Measurements from ENCODE around the gene NLRP14.

NLRP14 gene

GRCh38 chr11:7020183-7020917 is at the start of gene NLRP14, which contains the start of gene ZNF214:
Gene NLRP14 (plus strand): TSS chr11:7020479. CDS start chr11:7038587, 18,108 bp downstream.
Gene ZNF214 (minus strand): TSS chr11:7020346. CDS start chr11:7002835, 17,511 bp downstream.
- peak in 1 of 3 experiments; percentile 8 for DNase-seq (ENCODE audit: low read depth in 3 of 3)

- DNase-seq (ENCODE audit: low read depth in 3 of 3), result no peak
These were observed 40.9 kb upstream of the NLRP14 start for GRCh38 chr11:6979365-6979764.

- no peak for DNase-seq (ENCODE audit: low read depth in 3 of 3)
These were observed 33.8 kb upstream of the NLRP14 start for GRCh38 chr11:6986487-6986886.

- DNase-seq (ENCODE audit: low read depth in 3 of 3), result no peak
These were observed 31.8 kb upstream of the NLRP14 start for GRCh38 chr11:6988506-6988905.

GRCh38 chr11:6991227-6991626 is 29.1 kb upstream of the NLRP14 start:
- no peak for DNase-seq (ENCODE audit: low read depth in 3 of 3)

GRCh38 chr11:6992026-6992425 is 28.3 kb upstream of the NLRP14 start:
- no peak for DNase-seq (ENCODE audit: low read depth in 3 of 3)

GRCh38 chr11:6992457-6993417 is 27.5 kb upstream of the NLRP14 start:
- no peak for DNase-seq (ENCODE audit: low read depth in 3 of 3)

GRCh38 chr11:6995703-6996102 is 24.6 kb upstream of the NLRP14 start:
- DNase-seq (ENCODE audit: low read depth in 3 of 3), result no peak

- DNase-seq (ENCODE audit: low read depth in 3 of 3), result no peak
These were observed 15.8 kb upstream of the NLRP14 start for GRCh38 chr11:7004482-7004881.

- DNase-seq (ENCODE audit: low read depth in 3 of 3), result no peak
These were observed 6.2 kb upstream of the NLRP14 start for GRCh38 chr11:7014118-7014517.

GRCh38 chr11:7016011-7016410 is 4.3 kb upstream of the NLRP14 start:
- no peak for DNase-seq (ENCODE audit: low read depth in 3 of 3)

GRCh38 chr11:7019500-7020182 is 638 bp upstream of the NLRP14 start:
- no peak for DNase-seq (ENCODE audit: low read depth in 3 of 3)

GRCh38 chr11:7021318-7021717 is 1.0 kb downstream of the NLRP14 start:
- DNase-seq (ENCODE audit: low read depth in 3 of 3), result no peak

GRCh38 chr11:7028141-7028540 is 7.9 kb downstream of the NLRP14 start:
- no peak for DNase-seq (ENCODE audit: low read depth in 3 of 3)

- no peak for DNase-seq (ENCODE audit: low read depth in 3 of 3)
These were observed 10.6 kb downstream of the NLRP14 start for GRCh38 chr11:7030836-7031235.

GRCh38 chr11:7031471-7031871 is 11.2 kb downstream of the NLRP14 start:
- DNase-seq (ENCODE audit: low read depth in 3 of 3), result no peak

- DNase-seq (ENCODE audit: low read depth in 3 of 3), result no peak
These were observed 12.4 kb downstream of the NLRP14 start for GRCh38 chr11:7032692-7033091.

GRCh38 chr11:7034019-7034418 is 13.7 kb downstream of the NLRP14 start:
- DNase-seq (ENCODE audit: low read depth in 3 of 3), result no peak

- no peak for DNase-seq (ENCODE audit: low read depth in 3 of 3)
These were observed 26.3 kb downstream of the NLRP14 start for GRCh38 chr11:7046474-7047175.

GRCh38 chr11:7050191-7050590 is 29.9 kb downstream of the NLRP14 start:
- no peak for DNase-seq (ENCODE audit: low read depth in 3 of 3)

GRCh38 chr11:7056828-7057513 is 36.7 kb downstream of the NLRP14 start:
- DNase-seq (ENCODE audit: low read depth in 3 of 3), result no peak

All from stimulated activated CD4-positive, alpha-beta T cell treated with anti-CD3 and anti-CD28 coated beads, TNF-alpha, amount 100 ng/mL, for 24 hours (primary cell).